Body of pancreas (tissue), 4 donors: Measurements from ENCODE around the gene TRH. TPM values are rescaled to one million over a fixed set of nuclear protein-coding genes. Genes with fewer than 3 reads are reported as not detected.

Experiments
- ATAC-seq: fragments of 150-250 bp; one replicate; pipeline ENCODE4 v1.9.1; 2016
- DNase-seq, 4 donors: peaks; one replicate each; pipeline ENCODE4 v3.0.0-alpha.2; 2019
- H3K27ac ChIP-seq, 4 donors: fragments of 200-600 bp; sonication (generic); 1 replicate in 3 of 4; 2 replicates in 1 of 4; pipeline versions ENCODE4 v1.5.1 to v1.6.1; 2016 to 2019; ENCODE audit warnings: mild to moderate bottlenecking in 1 of 4, mixed read lengths in 1 of 4, moderate library complexity in 1 of 4
- H3K27me3 ChIP-seq, 2 donors: fragments of 200-600 bp; sonication (generic); one replicate each; pipeline ENCODE4 v1.6.0; 2016; ENCODE audit warnings: mild to moderate bottlenecking in 1 of 2
- H3K36me3 ChIP-seq, 2 donors: fragments of 200-600 bp; sonication (generic); replicated peaks in 1 of 2; 2 replicates each; pipeline ENCODE4 v1.5.1; 2016; ENCODE audit warnings: low read depth in 2 of 2; ENCODE audit not compliant: insufficient read depth in 1 of 2
- H3K4me1 ChIP-seq: fragments of 200-600 bp; sonication (generic); one replicate; pipeline ENCODE4 v1.6.0; 2016
- H3K4me3 ChIP-seq, 2 donors: fragments of 200-600 bp; sonication (generic); 1 replicate in 1 of 2; 2 replicates in 1 of 2; pipeline ENCODE4 v1.5.1; 2016 to 2019
- H3K9me3 ChIP-seq, 3 donors: fragments of 200-600 bp; sonication (generic); 1 replicate in 2 of 3; 2 replicates in 1 of 3; pipeline ENCODE4 v1.5.1; 2016
- CTCF ChIP-seq, 7 experiments: fragments of 450-650 bp in 4 of 7; fragments of 200-600 bp in 3 of 7; sonication (generic) in 3 of 7; IDR thresholded peaks; one replicate each; pipeline ENCODE4 v1.5.1; 2016 to 2019; ENCODE audit warnings: antibody characterized with exemption in 7 of 7
- POLR2A ChIP-seq, 3 donors: fragments of 450-650 bp; IDR thresholded peaks; one replicate each; pipeline ENCODE4 v1.6.1; 2016; ENCODE audit warnings: antibody characterized with exemption in 3 of 3, mild to moderate bottlenecking in 2 of 3
- WGBS, 2 donors: methylation state at CpG; one replicate each; pipeline ENCODE4 v1.1.5; 2017; 5-methylcytosine and 5-hydroxymethylcytosine counted together
- intact Hi-C: fragments of 100-400 bp; cut with DNase I; formaldehyde crosslinking; loops from one replicate; pipeline ENCODE4 v1.15.1; 2023
- total RNA-seq, 2 donors: library from RNA; depleted of rRNA; stranded (reverse); fragments of >200 nt; gene quantifications; one replicate each; pipeline ENCODE4 v1.1.0, GENCODE V29; 2016

TRH gene
- total RNA-seq, 2 donors from 2014 or later, result not detected

GRCh38 chr3:129940086-129940485 lies 34.4 kb upstream of the TRH start:
- WGBS, 2 donors, result 82 to 83% methylated on average over 3 of the region's 3 CpGs
- H3K9me3 ChIP-seq, result no peaks in the 10 kb centered on the region
- no peaks in the 10 kb centered on the region for H3K36me3 ChIP-seq
- H3K27me3 ChIP-seq, result no peaks in the 10 kb centered on the region
- DNase-seq (no peak), ATAC-seq (no peak)
- H3K27ac ChIP-seq, result no peak overlapping the region
- H3K4me3 ChIP-seq, result no peak overlapping the region
- TF ChIP-seq CTCF (IDR thresholded peaks at IDR 0.05) (no peak), POLR2A (IDR thresholded peaks at IDR 0.05) (no peak)
- H3K4me1 ChIP-seq, result no peaks in the 10 kb centered on the region
- intact Hi-C loops, result no loop called here

DNA sequence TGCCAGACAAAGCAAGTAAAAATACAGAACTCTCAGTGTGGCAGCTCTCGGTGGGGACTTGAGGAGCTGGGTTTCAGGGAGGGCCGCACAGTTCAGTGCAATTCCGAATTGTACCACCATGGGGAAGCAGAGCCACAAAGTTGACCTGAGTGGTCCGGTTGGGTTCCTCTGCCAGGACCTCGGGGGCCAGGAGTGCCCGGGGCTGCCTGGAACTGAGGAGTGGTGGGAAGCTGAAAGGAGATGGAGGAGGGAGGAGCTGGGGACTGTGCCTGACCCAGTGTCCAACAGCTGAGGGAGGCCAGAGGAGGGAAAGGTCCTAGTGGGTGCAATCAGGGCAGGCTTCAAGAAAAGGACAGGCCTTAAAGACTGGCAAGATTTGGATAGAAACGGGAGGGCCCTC lies 32.2 kb upstream of the TRH start:
- no peak overlapping the region for H3K4me3 ChIP-seq
- H3K9me3 ChIP-seq, result no peaks in the 10 kb centered on the region
- WGBS, 2 donors, result 18 to 19% methylated on average over 7 of the region's 7 CpGs
- H3K36me3 ChIP-seq, result no peaks in the 10 kb centered on the region
- peak; percentile 37 to 61 (median 48) for DNase-seq
- H3K27me3 ChIP-seq, result no peaks in the 10 kb centered on the region
- peak; percentile 78 for ATAC-seq
- intact Hi-C loops, result no loop called here
- no peak overlapping the region for H3K27ac ChIP-seq
- TF ChIP-seq POLR2A (IDR thresholded peaks at IDR 0.05) (no peak), CTCF (IDR thresholded peaks at IDR 0.05) (peak; percentile 9 to 76 (median 55))
- no peaks in the 10 kb centered on the region for H3K4me1 ChIP-seq

DNA sequence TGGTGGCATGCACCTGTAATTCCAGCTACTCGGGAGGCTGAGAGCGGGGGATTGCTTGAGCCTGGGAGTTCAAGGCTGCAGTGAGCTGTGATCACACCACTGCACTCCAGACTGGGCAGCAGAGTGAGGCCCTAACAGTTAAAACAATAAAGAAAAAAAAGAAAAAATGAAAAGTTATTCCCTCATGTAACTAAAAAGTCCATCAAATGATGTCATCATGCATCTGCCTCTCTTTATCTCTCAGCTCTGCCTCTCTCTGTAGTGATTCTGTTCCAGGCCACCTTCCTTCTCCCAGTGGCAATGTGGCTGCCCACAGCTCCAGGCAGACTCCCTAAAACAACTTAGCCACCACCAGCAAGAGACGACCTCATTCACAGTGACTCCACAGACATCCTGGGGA lies 31.5 kb upstream of the TRH start:
- H3K9me3 ChIP-seq, result no peaks in the 10 kb centered on the region
- no peak overlapping the region for H3K27ac ChIP-seq
- intact Hi-C loops, result no loop called here
- ATAC-seq, result no peak
- no peaks in the 10 kb centered on the region for H3K36me3 ChIP-seq
- TF ChIP-seq CTCF (IDR thresholded peaks at IDR 0.05), result no peak
- TF ChIP-seq POLR2A (IDR thresholded peaks at IDR 0.05), result no peak
- WGBS, 2 donors, result 61 to 63% methylated on average over 3 of the region's 3 CpGs
- H3K4me3 ChIP-seq, result no peak overlapping the region
- no peaks in the 10 kb centered on the region for H3K27me3 ChIP-seq
- no peak for DNase-seq
- no peaks in the 10 kb centered on the region for H3K4me1 ChIP-seq

GRCh38 chr3:129944709-129945108 lies 29.8 kb upstream of the TRH start:
- no peak for ATAC-seq
- Histone ChIP-seq H3K9me3 (no peaks in the 10 kb centered on the region), H3K4me3 (no peak overlapping the region), H3K4me1 (no peaks in the 10 kb centered on the region), H3K27ac (no peak overlapping the region), H3K36me3 (no peaks in the 10 kb centered on the region), H3K27me3 (no peaks in the 10 kb centered on the region)
- intact Hi-C loops, result no loop called here
- TF ChIP-seq POLR2A (IDR thresholded peaks at IDR 0.05) (no peak), CTCF (IDR thresholded peaks at IDR 0.05) (no peak)
- 84 to 91% methylated on average over 7 of the region's 7 CpGs for WGBS, 2 donors
- no peak for DNase-seq

GRCh38 chr3:129947538-129948240 lies 26.8 kb upstream of the TRH start:
- H3K4me3 ChIP-seq, result no peak overlapping the region
- H3K27ac ChIP-seq, result no peak overlapping the region
- no peaks in the 10 kb centered on the region for H3K9me3 ChIP-seq
- DNase-seq, result no peak
- no peaks in the 10 kb centered on the region for H3K36me3 ChIP-seq
- no peaks in the 10 kb centered on the region for H3K27me3 ChIP-seq
- intact Hi-C loops, result no loop called here
- TF ChIP-seq CTCF (IDR thresholded peaks at IDR 0.05) (no peak), POLR2A (IDR thresholded peaks at IDR 0.05) (no peak)
- ATAC-seq, result no peak
- H3K4me1 ChIP-seq, result no peaks in the 10 kb centered on the region
- WGBS, 2 donors, result 64 to 71% methylated on average over 8 of the region's 8 CpGs
